HCT116 (cell line): ENCODE measurements around the gene CLASP1. TPM values are rescaled to one million over a fixed set of nuclear protein-coding genes. Genes with fewer than 3 reads are reported as not detected.

Source experiments
- ATAC-seq: fragments of 200-7000 bp; cut with Tn5 transposase; 2 replicates; pipeline ENCODE4 v1.9.1; 2020; ENCODE audit warnings: mild to moderate bottlenecking, moderate library complexity
- BruUV-seq: library from RNA; stranded (reverse); fragments of 400-500 nt; replicated peaks from 2 replicates; lab custom pipeline; 2021; lab: Mats Ljungman, UMichigan
- CTCF ChIA-PET: fragments of 300-600 bp; sonication (Branson Sonifier 250); formaldehyde crosslinking; loops from one replicate; lab custom pipeline; 2021; ENCODE audit warnings: antibody characterized with exemption; lab: Charles Lee
- POLR2A ChIA-PET: fragments of 300-600, 350-600 bp; sonication (Branson Sonifier 250); formaldehyde crosslinking; loops from one replicate; lab custom pipeline; 2021; ENCODE audit warnings: antibody characterized with exemption; lab: Charles Lee
- RAD21 ChIA-PET, 2 experiments: fragments of 300-600 bp; sonication (Branson Sonifier 250); formaldehyde crosslinking; loops; one replicate each; lab custom pipeline; 2023; ENCODE audit warnings: low total read pairs in 2 of 2; ENCODE audit not compliant: uncharacterized antibody in 2 of 2, unreplicated experiment in 2 of 2, low non-redundant PET in 1 of 2; lab: Charles Lee
- DNase-seq: peaks from one replicate; pipeline ENCODE4 v3.0.0-alpha.2; 2010; ENCODE audit warnings: low read depth, low spot score
- H2AFZ ChIP-seq: fragments of 200-600 bp; shearing (Covaris generic), sonication (generic); 2 replicates; pipeline ENCODE4 v1.6.1; 2017; ENCODE audit warnings: low read depth, mixed run types, mixed read lengths, antibody characterized with exemption, low read length; ENCODE audit not compliant: poor library complexity, severe bottlenecking
- H3K27ac ChIP-seq: 2 replicates; pipeline ENCODE4 v1.5.1; 2012; ENCODE audit warnings: low read depth, low read length
- H3K27me3 ChIP-seq: fragments of 200-600 bp; sonication (generic); 2 replicates; pipeline ENCODE4 v1.6.1; 2016; ENCODE audit warnings: mixed run types, low read length, mixed read lengths; ENCODE audit not compliant: insufficient read depth
- H3K36me3 ChIP-seq, 2 experiments: fragments of 200-500 bp in 1 of 2; fragments of 200-600 bp in 1 of 2; sonication (Bioruptor generic) in 1 of 2; sonication (generic) in 1 of 2; 2 replicates each; pipeline versions ENCODE4 v1.5.1 to v1.6.1; 2014 to 2016; ENCODE audit warnings: low read length in 2 of 2, inconsistent platforms in 1 of 2, mixed read lengths in 1 of 2, mixed run types in 1 of 2; ENCODE audit not compliant: insufficient read depth in 2 of 2, control insufficient read depth in 1 of 2
- H3K4me1 ChIP-seq, 2 experiments: fragments of 200-600 bp in 1 of 2; sonication (generic) in 1 of 2; 2 replicates each; pipeline versions ENCODE4 v1.5.1 to v1.6.1; 2012 to 2017; ENCODE audit warnings: low read length in 2 of 2, inconsistent platforms in 1 of 2, mild to moderate bottlenecking in 1 of 2, mixed read lengths in 1 of 2, mixed run types in 1 of 2, moderate library complexity in 1 of 2; ENCODE audit not compliant: insufficient read depth in 2 of 2, control insufficient read depth in 1 of 2
- H3K4me2 ChIP-seq: fragments of 200-600 bp; sonication (generic); 2 replicates; pipeline ENCODE4 v1.6.1; 2017; ENCODE audit warnings: mixed run types, low read length, mixed read lengths
- H3K4me3 ChIP-seq, 2 experiments: fragments of 200-600 bp in 1 of 2; sonication (generic) in 1 of 2; replicated peaks in 1 of 2; 2 replicates each; pipeline ENCODE4 v1.5.1; 2011 to 2016; ENCODE audit warnings: low read length in 2 of 2, control low read depth in 1 of 2, low read depth in 1 of 2, mild to moderate bottlenecking in 1 of 2, mixed read lengths in 1 of 2, mixed run types in 1 of 2
- H3K79me2 ChIP-seq: fragments of 200-600 bp; sonication (generic); 2 replicates; pipeline ENCODE4 v1.6.1; 2017; ENCODE audit warnings: mild to moderate bottlenecking, mixed run types, low read length, moderate library complexity, mixed read lengths; ENCODE audit not compliant: insufficient read depth
- H3K9ac ChIP-seq: fragments of 200-600 bp; sonication (generic); 2 replicates; pipeline ENCODE4 v1.6.1; 2016; ENCODE audit warnings: low read length, mixed read lengths
- H3K9me2 ChIP-seq: fragments of 200-600 bp; sonication (generic), shearing (Covaris generic); 2 replicates; pipeline ENCODE4 v1.6.1; 2017; ENCODE audit warnings: mixed run types, mild to moderate bottlenecking, moderate library complexity; ENCODE audit not compliant: insufficient read depth
- H3K9me3 ChIP-seq, 2 experiments: fragments of 200-500 bp in 1 of 2; fragments of 200-600 bp in 1 of 2; sonication (Bioruptor generic) in 1 of 2; sonication (generic) in 1 of 2; 2 replicates each; pipeline ENCODE4 v1.6.1; 2014 to 2017; ENCODE audit warnings: low read length in 2 of 2, mixed read lengths in 2 of 2, inconsistent platforms in 1 of 2, low read depth in 1 of 2, mild to moderate bottlenecking in 1 of 2, mixed run types in 1 of 2, moderate library complexity in 1 of 2; ENCODE audit not compliant: control insufficient read depth in 1 of 2, insufficient read depth in 1 of 2
- H4K20me1 ChIP-seq: fragments of 200-600 bp; sonication (generic), shearing (Covaris generic); 2 replicates; pipeline ENCODE4 v1.6.1; 2017; ENCODE audit warnings: mixed run types, mild to moderate bottlenecking, moderate library complexity; ENCODE audit not compliant: insufficient read depth
- ATF3 ChIP-seq: IDR thresholded peaks from 2 replicates; pipeline ENCODE4 v1.6.1; 2012
- CBX3 ChIP-seq: IDR thresholded peaks from 2 replicates; pipeline ENCODE4 v1.6.1; 2012; ENCODE audit warnings: low read depth
- CEBPB ChIP-seq: IDR thresholded peaks from 2 replicates; pipeline ENCODE4 v1.6.1; 2012; ENCODE audit warnings: low read depth
- CTCF ChIP-seq, 3 experiments: fragments of 200-600 bp in 1 of 3; sonication (generic) in 1 of 3; IDR thresholded peaks in 2 of 3; conservative IDR thresholded peaks in 1 of 3; 2 replicates each; pipeline ENCODE4 v1.5.1; 2012 to 2017; ENCODE audit warnings: low read depth in 2 of 3, low read length in 2 of 3, antibody characterized with exemption in 1 of 3, borderline replicate concordance in 1 of 3, control low read depth in 1 of 3, mild to moderate bottlenecking in 1 of 3, mixed read lengths in 1 of 3, mixed run types in 1 of 3, moderate library complexity in 1 of 3; ENCODE audit not compliant: insufficient read depth in 1 of 3
- EGR1 ChIP-seq: IDR thresholded peaks from 2 replicates; pipeline ENCODE4 v1.6.1; 2012; ENCODE audit warnings: low read depth
- EZH2 ChIP-seq: fragments of 200-600 bp; sonication (generic); IDR thresholded peaks from 2 replicates; pipeline ENCODE4 v1.6.1; 2017; ENCODE audit warnings: antibody characterized with exemption, mixed run types
- EZH2phosphoT487 ChIP-seq: fragments of 200-600 bp; IDR thresholded peaks from 2 replicates; pipeline ENCODE4 v1.6.1; 2018; ENCODE audit warnings: antibody characterized with exemption, borderline replicate concordance
- FOSL1 ChIP-seq: IDR thresholded peaks from 2 replicates; pipeline ENCODE4 v1.6.1; 2012; ENCODE audit warnings: low read depth
- POLR2A ChIP-seq: IDR thresholded peaks from 2 replicates; pipeline ENCODE4 v1.7.0; 2011; ENCODE audit warnings: borderline replicate concordance; ENCODE audit not compliant: insufficient read depth, insufficient read length; ENCODE audit errors: extremely low read depth
- RAD21 ChIP-seq: IDR thresholded peaks from 2 replicates; pipeline ENCODE4 v1.6.1; 2012; ENCODE audit warnings: low read depth, mild to moderate bottlenecking
- SP1 ChIP-seq: IDR thresholded peaks from 2 replicates; pipeline ENCODE4 v1.6.1; 2012; ENCODE audit warnings: low read depth
- SRF ChIP-seq: IDR thresholded peaks from 2 replicates; pipeline ENCODE4 v1.6.1; 2012; ENCODE audit warnings: low read depth
- YY1 ChIP-seq: IDR thresholded peaks from 2 replicates; pipeline ENCODE4 v1.6.1; 2011; ENCODE audit warnings: low read length, low read depth, moderate library complexity, mild to moderate bottlenecking; ENCODE audit not compliant: insufficient replicate concordance; ENCODE audit errors: extremely low read depth
- intact Hi-C: fragments of 100-400 bp; cut with micrococcal nuclease; formaldehyde crosslinking; loops from 2 replicates; pipeline ENCODE4 v1.10.0; 2022
- total RNA-seq: library from RNA; stranded (reverse); gene quantifications from one replicate; pipeline ENCODE4 v1.2.1, GENCODE V29; 2021; ENCODE audit not compliant: unreplicated experiment
- TF ChIP-seq, protein P1 (sequence below): IDR thresholded peaks from 2 replicates; pipeline ENCODE4 v1.6.1; 2012

The CLASP1 gene
- total RNA-seq, 1 experiment from 2014 or later, result 41.9 TPM

DNA sequence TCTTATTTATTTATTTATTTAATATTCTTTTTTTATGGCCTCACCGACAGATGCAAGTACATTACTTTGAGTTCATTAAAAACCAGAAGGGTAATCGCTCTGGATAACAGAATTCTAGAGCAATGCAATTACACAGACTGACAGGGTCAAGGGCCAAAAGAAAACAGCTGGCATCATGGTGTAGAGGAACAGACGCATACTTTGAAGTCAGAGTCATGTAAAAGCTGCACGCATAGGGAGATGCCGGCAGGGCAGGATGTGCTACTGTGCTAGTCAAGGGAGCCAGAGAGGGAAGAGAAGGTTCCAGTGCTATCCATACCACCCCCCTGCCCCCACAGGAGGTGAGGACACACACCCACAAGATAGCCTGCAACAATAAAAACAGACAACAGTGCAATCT is 249.1 kb downstream of the CLASP1 start:
- no peaks in the 10 kb centered on the region for H3K9me3 ChIP-seq
- ChIA-PET RAD21 (no interaction called here), CTCF (no interaction called here), POLR2A (no interaction called here)
- H3K27ac ChIP-seq, result no peak overlapping the region
- H3K4me1 ChIP-seq, result no peaks in the 10 kb centered on the region
- H3K36me3 ChIP-seq, result peaks cover 5 to 9% of the 10 kb centered on the region in 2 experiments
- H4K20me1 ChIP-seq, result no peaks in the 10 kb centered on the region
- no peaks in the 10 kb centered on the region for H3K9me2 ChIP-seq
- ATAC-seq (no peak), DNase-seq (no peak)
- no peak overlapping the region for H3K9ac ChIP-seq
- no peaks in the 10 kb centered on the region for H3K27me3 ChIP-seq
- no TSS peak for BruUV-seq
- no peak overlapping the region for H3K4me2 ChIP-seq
- TF ChIP-seq RAD21 (no peak), SRF (no peak), EGR1 (no peak), YY1 (no peak), ATF3 (no peak), SP1 (no peak), CTCF (IDR thresholded peaks at IDR 0.05 in 2 of 3, conservative IDR thresholded peaks at IDR 0.05 in 1 of 3; ENCODE audit: borderline replicate concordance in 1 of 3, insufficient read depth in 1 of 3, low read depth in 2 of 3, low read length in 2 of 3) (no peak), EZH2 (no peak), CBX3 (no peak), POLR2A (no peak)
- H3K79me2 ChIP-seq, result no peaks in the 10 kb centered on the region
- intact Hi-C loops, result no loop called here
- H2AFZ ChIP-seq, result no peak overlapping the region
- H3K4me3 ChIP-seq, result no peak overlapping the region

DNA sequence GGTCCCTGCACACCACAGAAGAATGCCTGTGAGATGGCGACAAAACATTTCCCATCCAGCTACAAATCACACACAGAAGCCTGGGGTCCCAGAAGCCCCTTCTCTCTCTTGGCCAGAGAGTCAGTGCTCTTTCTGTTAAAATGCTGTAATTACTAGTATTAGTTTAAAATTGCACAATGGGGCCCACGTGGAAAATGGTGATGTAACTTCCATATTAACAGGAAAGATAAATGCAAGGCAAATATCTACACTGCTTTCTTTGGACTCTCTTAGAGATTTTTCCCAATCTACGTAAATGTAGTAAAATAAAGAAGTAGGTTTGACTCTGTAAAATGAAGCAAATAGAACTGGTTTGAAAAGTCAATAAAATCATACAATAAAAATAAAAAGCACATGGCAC is 250.4 kb downstream of the CLASP1 start:
- Histone ChIP-seq H3K9me2 (no peaks in the 10 kb centered on the region), H3K4me1 (no peaks in the 10 kb centered on the region), H3K9me3 (no peaks in the 10 kb centered on the region), H3K4me3 (no peak overlapping the region), H3K36me3 (peaks cover 5 to 9% of the 10 kb centered on the region in 2 experiments), H3K4me2 (no peak overlapping the region), H4K20me1 (no peaks in the 10 kb centered on the region), H3K79me2 (no peaks in the 10 kb centered on the region), H3K27ac (no peak overlapping the region), H2AFZ (no peak overlapping the region), H3K9ac (no peak overlapping the region), H3K27me3 (no peaks in the 10 kb centered on the region)
- DNase-seq (no peak), ATAC-seq (no peak)
- ChIA-PET POLR2A (no interaction called here), RAD21 (interaction anchor here in 1 of 2 experiments (0.5 kb wide), 1 partner anchor 291 kb away, joined by 3 read pairs; no protein-coding TSS in a partner anchor), CTCF (no interaction called here)
- BruUV-seq, result no TSS peak
- intact Hi-C loops, result no loop called here
- TF ChIP-seq, protein P1, sequence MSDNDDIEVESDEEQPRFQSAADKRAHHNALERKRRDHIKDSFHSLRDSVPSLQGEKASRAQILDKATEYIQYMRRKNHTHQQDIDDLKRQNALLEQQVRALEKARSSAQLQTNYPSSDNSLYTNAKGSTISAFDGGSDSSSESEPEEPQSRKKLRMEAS, result no peak
- TF ChIP-seq EZH2phosphoT487 (no peak), ATF3 (no peak), CEBPB (no peak), FOSL1 (no peak)
